GM12865 (cell line): ENCODE data around the gene E2F1.
"Not testable (repeated sequence)": the region's sequence is repeated elsewhere in the genome, so short reads cannot be mapped to it uniquely, and the experiment has no call there.

Experiments used
- DNase-seq: peaks from one replicate; pipeline ENCODE4 v3.0.0; 2010; ENCODE audit warnings: low read depth
- H3K4me3 ChIP-seq: 2 replicates; pipeline ENCODE4 v1.5.1; 2011; ENCODE audit warnings: mild to moderate bottlenecking, low read depth, low read length, control low read depth
- CTCF ChIP-seq: IDR thresholded peaks from 2 replicates; pipeline ENCODE4 v1.5.1; 2011; ENCODE audit warnings: low read length, control low read depth, low read depth, inconsistent platforms; ENCODE audit not compliant: insufficient read depth; ENCODE audit errors: missing control alignments

Gene E2F1

GRCh38 chr20:33650111-33650752 is 36.0 kb downstream of the E2F1 start:
- DNase-seq, result no peak
- no peak for TF ChIP-seq CTCF
- no peak overlapping the region for H3K4me3 ChIP-seq

GRCh38 chr20:33649201-33649681 is 36.9 kb downstream of the E2F1 start:
- DNase-seq, result no peak
- TF ChIP-seq CTCF, result no peak
- no peak overlapping the region for H3K4me3 ChIP-seq

- no peak for TF ChIP-seq CTCF
- no peak for DNase-seq
- H3K4me3 ChIP-seq, result no peak overlapping the region
These were observed 37.7 kb downstream of the E2F1 start for GRCh38 chr20:33648396-33649004.

- no peak overlapping the region for H3K4me3 ChIP-seq
- no peak for TF ChIP-seq CTCF
- peak; percentile 81 for DNase-seq
These were observed 38.4 kb downstream of the E2F1 start for GRCh38 chr20:33647603-33648395.

GRCh38 chr20:33646959-33647602 is 39.1 kb downstream of the E2F1 start:
- DNase-seq, H3K4me3 ChIP-seq: not testable (repeated sequence)

- no peak for TF ChIP-seq CTCF
- no peak for DNase-seq
- H3K4me3 ChIP-seq, result no peak overlapping the region
These were observed 40.0 kb downstream of the E2F1 start for GRCh38 chr20:33646191-33646590.

- DNase-seq, result no peak
- TF ChIP-seq CTCF, result no peak
- H3K4me3 ChIP-seq, result no peak overlapping the region
These were observed 40.8 kb downstream of the E2F1 start for GRCh38 chr20:33645396-33645795.
